Colonic mucosa (tissue), 4 donors: Measurements from ENCODE around the gene SYNJ2. TPM values are rescaled to one million over a fixed set of nuclear protein-coding genes. Genes with fewer than 3 reads are reported as not detected.

Experiments used
- DNase-seq: peaks from one replicate; pipeline ENCODE4 v3.0.0-alpha.2; 2020
- H3K27ac ChIP-seq: fragments of 200-600 bp; one replicate; pipeline ENCODE4 v1.8.0; 2021
- H3K27me3 ChIP-seq: fragments of 200-600 bp; one replicate; pipeline ENCODE4 v1.8.0; 2021
- H3K36me3 ChIP-seq: fragments of 200-600 bp; one replicate; pipeline ENCODE4 v1.8.0; 2021
- H3K4me1 ChIP-seq: fragments of 200-600 bp; one replicate; pipeline ENCODE4 v1.8.0; 2021; ENCODE audit warnings: mild to moderate bottlenecking
- H3K4me3 ChIP-seq: fragments of 200-600 bp; one replicate; pipeline ENCODE4 v1.8.0; 2021
- H3K9ac ChIP-seq, 2 donors: one replicate each; pipeline ENCODE4 v1.7.0; 2013; ENCODE audit warnings: control low read depth in 2 of 2, low read depth in 2 of 2, low read length in 2 of 2
- H3K9me3 ChIP-seq: fragments of 200-600 bp; one replicate; pipeline ENCODE4 v1.8.0; 2021
- CTCF ChIP-seq: fragments of 200-600 bp; IDR thresholded peaks from one replicate; pipeline ENCODE4 v1.8.0; 2022; ENCODE audit warnings: antibody characterized with exemption, mild to moderate bottlenecking
- intact Hi-C: fragments of 100-400 bp; cut with DNase I; formaldehyde crosslinking; loops from one replicate; pipeline ENCODE4 v1.14.1; 2022
- total RNA-seq, 2 donors: library from RNA; stranded (reverse); fragmentation: NEBNext Ultra II Directional in 1 of 2; extraction: Animal tissue kit (Norgen Biotek cat#: 25700) in 1 of 2; gene quantifications; one replicate each; pipeline ENCODE4 v1.2.1, GENCODE V29; 2021
- donor health status: healthy.
- donor health status: DM: no; HTN: no; CAD: no.
- donor health status: DM: no; HTN: no; CAD: no.

Gene SYNJ2
- total RNA-seq, 2 donors from 2014 or later, result 46.0 to 53.5 TPM

- peaks cover 12% of the 10 kb centered on the region for H3K4me1 ChIP-seq
- intact Hi-C loops, result no loop called here
- TF ChIP-seq CTCF, result peak; percentile 25
These were observed 44.6 kb downstream of the SYNJ2 start for GRCh38 chr6:158026054-158026900.

DNA sequence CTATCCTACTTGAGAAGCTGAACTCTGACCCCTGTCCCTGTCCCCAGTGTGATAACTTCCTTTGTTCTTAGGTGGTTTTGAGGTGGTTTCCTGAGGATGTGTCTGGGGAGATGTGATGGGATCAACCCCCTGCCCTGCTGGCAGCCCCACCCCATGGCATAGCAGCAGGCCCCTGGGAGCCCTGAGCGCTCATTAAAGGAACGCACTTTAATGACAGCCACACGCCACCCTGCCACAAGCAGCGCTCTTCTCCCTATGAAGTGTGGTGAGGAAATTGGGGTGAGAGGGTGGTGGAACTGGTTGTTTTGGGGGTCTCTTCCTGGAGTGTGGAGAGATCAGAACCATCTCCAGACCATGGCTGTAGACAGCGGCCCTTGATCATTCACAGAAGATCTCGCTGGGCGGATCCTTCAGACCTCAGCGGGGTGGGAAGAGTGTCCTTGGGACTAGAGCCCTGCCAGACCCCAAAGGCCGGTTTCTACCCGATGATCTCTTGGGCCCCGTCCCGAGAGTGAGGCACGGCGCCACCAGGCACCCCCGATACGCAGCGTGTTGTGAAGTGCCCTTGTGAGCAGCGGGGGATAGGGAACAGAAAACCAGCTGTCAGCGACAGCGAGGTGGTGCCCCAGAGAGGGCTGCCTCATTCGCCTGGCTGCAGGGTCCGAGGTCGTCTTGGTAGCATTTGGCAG is 45.4 kb downstream of the SYNJ2 start:
- peaks cover 12% of the 10 kb centered on the region for H3K4me1 ChIP-seq

More at GRCh38 chr6:158026054-158026900, 44.6 kb downstream of the SYNJ2 start:
- Histone ChIP-seq H3K4me3 (no peak overlapping the region), H3K27ac (peak overlapping the region; percentile 62), H3K9me3 (no peaks in the 10 kb centered on the region), H3K9ac (peak overlapping the region; percentile 38 to 51), H3K36me3 (no peaks in the 10 kb centered on the region), H3K27me3 (no peaks in the 10 kb centered on the region)
- peak; percentile 75 for DNase-seq

GRCh38 chr6:158027590-158028285 is 46.1 kb downstream of the SYNJ2 start:
- Histone ChIP-seq H3K27ac (no peak overlapping the region), H3K4me1 (peaks cover 12% of the 10 kb centered on the region)
- DNase-seq, result no peak

More for the DNA sequence above, 45.4 kb downstream of the SYNJ2 start:
- H3K36me3 ChIP-seq, result no peaks in the 10 kb centered on the region
- no peak for TF ChIP-seq CTCF
- intact Hi-C loops, result no loop called here
- peak overlapping the region; percentile 62 for H3K27ac ChIP-seq
- no peak overlapping the region for H3K4me3 ChIP-seq
- DNase-seq, result no peak
- no peaks in the 10 kb centered on the region for H3K27me3 ChIP-seq
- no peaks in the 10 kb centered on the region for H3K9me3 ChIP-seq
- H3K9ac ChIP-seq, result peak overlapping the region in 1 of 2 donors; percentile 38

DNA sequence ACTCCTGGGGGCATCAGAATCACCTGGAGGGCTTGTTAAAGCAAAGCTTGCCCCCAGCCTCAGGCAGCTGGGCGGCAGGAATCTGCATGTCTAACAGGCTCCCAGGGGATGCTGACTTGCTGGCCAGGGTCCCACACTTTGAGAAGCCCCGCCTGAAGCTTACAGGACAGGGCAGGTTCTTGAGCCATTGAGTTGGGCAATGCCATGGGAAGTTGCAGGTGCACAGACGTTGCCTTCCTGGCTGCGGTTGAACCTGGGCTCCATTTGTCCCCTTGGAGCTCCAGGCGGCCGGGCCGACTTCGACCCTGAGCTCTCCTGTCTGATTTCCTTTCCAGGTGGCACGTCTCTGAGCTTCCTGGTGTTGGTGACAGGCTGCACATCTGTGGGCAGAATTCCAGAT is 46.8 kb downstream of the SYNJ2 start:
- TF ChIP-seq CTCF, result no peak
- Histone ChIP-seq H3K4me1 (peaks cover 12% of the 10 kb centered on the region), H3K27ac (no peak overlapping the region)

More at GRCh38 chr6:158027590-158028285, 46.1 kb downstream of the SYNJ2 start:
- TF ChIP-seq CTCF, result no peak
- no peaks in the 10 kb centered on the region for H3K36me3 ChIP-seq
- H3K27me3 ChIP-seq, result no peaks in the 10 kb centered on the region
- intact Hi-C loops, result no loop called here
- H3K4me3 ChIP-seq, result no peak overlapping the region
- no peaks in the 10 kb centered on the region for H3K9me3 ChIP-seq
- H3K9ac ChIP-seq, result no peak overlapping the region

GRCh38 chr6:158028876-158029275 is 47.2 kb downstream of the SYNJ2 start:
- TF ChIP-seq CTCF, result no peak
- no peaks in the 10 kb centered on the region for H3K36me3 ChIP-seq
- intact Hi-C loops, result no loop called here

More for the DNA sequence above, 46.8 kb downstream of the SYNJ2 start:
- H3K36me3 ChIP-seq, result no peaks in the 10 kb centered on the region
- H3K9ac ChIP-seq, result no peak overlapping the region
- DNase-seq, result no peak
- intact Hi-C loops, result no loop called here
- no peak overlapping the region for H3K4me3 ChIP-seq
- H3K27me3 ChIP-seq, result no peaks in the 10 kb centered on the region
- H3K9me3 ChIP-seq, result no peaks in the 10 kb centered on the region

More at GRCh38 chr6:158028876-158029275, 47.2 kb downstream of the SYNJ2 start:
- no peaks in the 10 kb centered on the region for H3K27me3 ChIP-seq
- peaks cover 16% of the 10 kb centered on the region for H3K4me1 ChIP-seq
- no peaks in the 10 kb centered on the region for H3K9me3 ChIP-seq
- H3K9ac ChIP-seq, result no peak overlapping the region
- no peak overlapping the region for H3K4me3 ChIP-seq
- DNase-seq, result no peak
- no peak overlapping the region for H3K27ac ChIP-seq
